CD4-positive, alpha-beta T cell treated with Interleukin-1 beta for 1 hour (primary cell): ENCODE data around the gene ZNF296.
A peak's percentile ranks its signal among the peaks of the same experiment; 100 is the strongest.

ENCODE experiments used
- DNase-seq, 2 donors: peaks; one replicate each; pipeline ENCODE4 v3.0.0-alpha.2; 2020 to 2022

Gene ZNF296

GRCh38 chr19:45051929-45052579 lies 24.2 kb downstream of the ZNF296 start:
- DNase-seq, result peak in 1 of 2 donors; percentile 64

DNA sequence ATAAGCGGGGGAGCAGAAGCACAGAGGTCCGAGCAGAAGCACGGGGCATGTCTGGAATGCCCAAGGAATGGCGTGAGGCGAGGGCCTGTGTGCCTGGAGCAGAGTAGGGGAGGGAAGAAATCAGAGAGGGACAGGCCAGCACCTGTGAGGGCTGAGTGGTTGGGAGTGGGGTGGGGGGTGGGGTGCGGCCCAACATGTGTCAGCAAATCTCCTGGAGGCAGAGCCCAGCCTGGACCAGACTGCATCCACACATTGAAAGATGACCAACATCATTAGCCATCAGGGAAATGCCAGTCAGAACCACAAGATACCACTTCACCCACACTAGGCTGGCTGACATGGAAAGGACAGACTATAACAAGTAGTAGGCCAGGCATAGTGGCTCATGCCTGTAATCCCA lies 26.2 kb downstream of the ZNF296 start:
- no peak for DNase-seq

- DNase-seq, result no peak
Measured at GRCh38 chr19:45049073-45049736, 27.1 kb downstream of the ZNF296 start.

GRCh38 chr19:45047188-45047797 lies 29.0 kb downstream of the ZNF296 start:
- no peak for DNase-seq

GRCh38 chr19:45046355-45046754 lies 29.9 kb downstream of the ZNF296 start:
- DNase-seq, result no peak

GRCh38 chr19:45045671-45046353 lies 30.5 kb downstream of the ZNF296 start:
- DNase-seq, result no peak

GRCh38 chr19:45041125-45041524 lies 35.2 kb downstream of the ZNF296 start:
- DNase-seq, result no peak

GRCh38 chr19:45040059-45040771 lies 36.1 kb downstream of the ZNF296 start:
- DNase-seq, result peak in 1 of 2 donors; percentile 19

GRCh38 chr19:45038931-45039893 lies 37.1 kb downstream of the ZNF296 start, which contains the start of gene CLASRP:
Gene CLASRP (plus strand): TSS chr19:45039045. CDS start chr19:45040213, 1,168 bp downstream.
- peak; percentile 86 to 88 for DNase-seq

GRCh38 chr19:45037393-45038169 lies 38.7 kb downstream of the ZNF296 start:
- DNase-seq, result no peak

DNA sequence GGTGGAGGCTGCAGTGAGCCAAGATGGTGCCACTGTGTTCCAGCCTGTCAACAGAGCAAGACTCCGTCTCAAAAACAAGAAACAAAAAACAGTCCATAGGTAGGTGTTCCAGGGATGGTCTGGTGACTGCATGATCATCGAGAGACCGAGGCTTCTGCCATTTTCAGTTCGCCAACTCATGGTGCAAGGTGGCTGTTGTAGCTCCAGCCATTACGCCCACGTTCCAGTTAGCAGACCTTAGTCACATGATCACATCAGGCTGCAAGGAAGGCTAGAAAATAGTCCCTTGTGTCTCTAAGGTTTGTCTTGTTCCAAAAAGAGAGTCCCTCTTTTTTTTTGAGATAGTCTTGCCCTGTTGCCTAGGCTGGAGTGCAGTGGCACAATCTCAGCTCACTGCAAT lies 40.5 kb downstream of the ZNF296 start:
- no peak for DNase-seq

GRCh38 chr19:45032421-45032820 lies 43.9 kb downstream of the ZNF296 start:
- no peak for DNase-seq

DNA sequence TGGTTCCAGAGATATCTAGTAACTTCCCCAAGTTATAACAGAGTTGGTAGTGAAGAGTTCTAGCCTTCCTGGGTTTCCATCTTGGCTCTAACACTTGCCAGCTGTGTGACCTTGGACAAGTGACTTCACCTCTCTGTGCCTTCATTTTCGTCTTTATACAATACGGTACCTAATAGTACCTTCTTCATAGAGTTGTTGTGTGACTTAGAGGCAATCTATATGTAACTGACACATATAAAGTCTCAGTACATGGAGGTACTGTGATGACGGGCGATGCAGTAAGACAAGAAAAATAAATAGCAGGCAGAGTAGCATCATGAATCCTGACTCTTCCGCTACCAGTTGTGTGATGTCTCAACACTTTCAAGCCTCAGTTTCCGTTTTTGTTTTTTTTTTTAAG lies 45.5 kb downstream of the ZNF296 start:
- DNase-seq, result no peak

- no peak for DNase-seq
Measured at GRCh38 chr19:45027371-45027770, 48.9 kb downstream of the ZNF296 start.

DNA sequence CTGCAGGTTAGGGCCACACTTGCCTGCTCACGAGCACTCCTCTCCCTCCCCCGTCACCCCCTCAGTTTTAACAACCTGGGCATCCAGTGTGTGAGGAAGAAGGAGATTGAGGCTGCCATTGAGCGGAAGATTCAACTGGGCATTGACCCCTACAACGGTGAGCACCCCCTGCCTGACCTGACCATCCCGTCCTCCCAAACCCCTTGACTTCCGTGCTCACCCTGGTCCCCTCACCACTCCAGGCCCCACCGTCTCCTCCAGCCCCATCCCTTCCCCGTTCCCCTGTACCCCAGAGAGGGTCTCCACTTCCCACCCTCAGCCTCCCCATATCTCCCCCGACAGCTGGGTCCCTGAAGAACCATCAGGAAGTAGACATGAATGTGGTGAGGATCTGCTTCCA lies 51.0 kb downstream of the ZNF296 start:
- no peak for DNase-seq

DNA sequence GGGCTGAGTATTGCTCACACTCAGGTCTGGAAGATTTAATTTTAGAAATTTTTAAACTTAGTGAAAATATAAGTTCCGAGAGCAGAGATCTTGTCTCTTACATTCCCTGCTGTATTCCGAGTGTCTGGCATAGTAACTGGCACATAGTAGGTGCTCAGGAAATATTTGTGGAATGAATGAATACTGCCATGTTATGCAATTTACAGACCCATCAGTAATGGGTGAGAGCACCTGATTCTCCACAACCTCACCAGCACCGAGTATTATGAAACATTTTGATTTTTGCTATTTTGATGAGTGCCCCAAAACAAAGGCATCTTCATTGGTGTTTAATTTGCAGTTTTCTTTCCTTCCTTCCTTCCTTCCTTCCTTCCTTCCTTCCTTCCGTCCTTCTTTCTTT lies 53.2 kb downstream of the ZNF296 start:
- DNase-seq, result no peak

DNA sequence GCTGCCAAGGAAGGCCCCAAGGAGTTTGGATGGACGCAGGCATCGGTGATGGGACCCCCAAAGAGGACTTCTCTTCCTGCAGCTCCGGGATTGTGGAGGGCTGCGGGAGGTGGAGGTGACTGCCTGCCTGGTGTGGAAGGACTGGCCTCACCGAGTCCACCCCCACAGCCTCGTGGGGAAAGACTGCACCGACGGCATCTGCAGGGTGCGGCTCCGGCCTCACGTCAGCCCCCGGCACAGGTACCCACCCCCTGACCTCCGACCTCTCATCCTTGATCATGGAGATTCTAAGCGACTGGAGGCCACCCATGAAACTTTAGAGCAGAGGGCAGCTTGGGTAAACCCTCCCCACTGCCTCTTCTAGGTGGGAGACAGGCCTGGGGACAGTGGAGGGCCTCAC lies 54.3 kb downstream of the ZNF296 start:
- no peak for DNase-seq
